H1 (cell line): ENCODE measurements around the gene CMKLR1.

ENCODE experiments used
- ATF3 ChIP-seq: IDR thresholded peaks from 2 replicates; pipeline ENCODE4 v1.6.1; 2011; ENCODE audit warnings: low read depth, mild to moderate bottlenecking, low read length; ENCODE audit not compliant: insufficient read depth
- CBX5 ChIP-seq: fragments of 300-800, 300-1000 bp; sonication (generic); IDR thresholded peaks from 2 replicates; pipeline ENCODE4 v1.7.1; 2016; ENCODE audit warnings: antibody characterized with exemption, low read length, low read depth
- CBX8 ChIP-seq: fragments of 300-800, 300-1000 bp; sonication (generic); IDR thresholded peaks from 2 replicates; pipeline ENCODE4 v1.7.1; 2016; ENCODE audit warnings: low read depth, low read length, borderline replicate concordance
- CTCF ChIP-seq, 3 experiments: IDR thresholded peaks; 1 replicate in 2 of 3; 2 replicates in 1 of 3; pipeline versions ENCODE4 v1.5.1 to v1.6.1; 2011; ENCODE audit warnings: low read length in 3 of 3, mild to moderate bottlenecking in 3 of 3, inconsistent platforms in 2 of 3, low read depth in 1 of 3, moderate library complexity in 1 of 3; ENCODE audit not compliant: insufficient read depth in 1 of 3; ENCODE audit errors: control extremely low read depth in 1 of 3
- EZH2 ChIP-seq: fragments of 200-600 bp; sonication (generic); IDR thresholded peaks from 2 replicates; pipeline ENCODE4 v1.7.1; 2012; ENCODE audit warnings: low read depth, mild to moderate bottlenecking, moderate library complexity, low read length, inconsistent platforms; ENCODE audit not compliant: severe bottlenecking
- HDAC2 ChIP-seq, 2 experiments: fragments of 300-600 bp in 1 of 2; sonication (generic) in 1 of 2; IDR thresholded peaks; 2 replicates each; pipeline ENCODE4 v1.6.1; 2011 to 2012; ENCODE audit warnings: low read depth in 2 of 2, low read length in 2 of 2, mild to moderate bottlenecking in 2 of 2, moderate library complexity in 2 of 2, borderline replicate concordance in 1 of 2, inconsistent platforms in 1 of 2
- POLR2A ChIP-seq, 2 experiments: IDR thresholded peaks; 1 replicate in 1 of 2; 2 replicates in 1 of 2; pipeline ENCODE4 v1.6.1; 2011; ENCODE audit warnings: low read depth in 2 of 2, low read length in 2 of 2, mild to moderate bottlenecking in 2 of 2; ENCODE audit errors: control extremely low read depth in 1 of 2
- POLR2AphosphoS5 ChIP-seq: IDR thresholded peaks from 2 replicates; pipeline ENCODE4 v1.6.1; 2011; ENCODE audit warnings: low read depth, low read length
- SIN3A ChIP-seq, 2 experiments: IDR thresholded peaks in 1 of 2; conservative IDR thresholded peaks in 1 of 2; 2 replicates each; pipeline ENCODE4 v1.6.1; 2011 to 2012; ENCODE audit warnings: low read length in 2 of 2, improper control_type of control experiment in 1 of 2, low read depth in 1 of 2, mild to moderate bottlenecking in 1 of 2
- YY1 ChIP-seq: IDR thresholded peaks from 2 replicates; pipeline ENCODE4 v1.6.1; 2011; ENCODE audit warnings: low read depth, mild to moderate bottlenecking, low read length

- TF ChIP-seq EZH2 (no peak), POLR2AphosphoS5 (no peak), SIN3A (conservative IDR thresholded peaks at IDR 0.05 in 1 of 2, IDR thresholded peaks at IDR 0.05 in 1 of 2; ENCODE audit: low read depth in 1 of 2, low read length in 2 of 2) (no peak), CTCF (IDR thresholded peaks at IDR 0.05; ENCODE audit: control extremely low read depth in 1 of 3, insufficient read depth in 1 of 3, low read depth in 1 of 3, low read length in 3 of 3) (no peak), CBX8 (no peak), ATF3 (no peak), HDAC2 (IDR thresholded peaks at IDR 0.05; ENCODE audit: borderline replicate concordance in 1 of 2, low read depth in 2 of 2, low read length in 2 of 2) (no peak), YY1 (no peak), CBX5 (no peak), POLR2A (IDR thresholded peaks at IDR 0.05; ENCODE audit: control extremely low read depth in 1 of 2, low read depth in 2 of 2, low read length in 2 of 2) (no peak)
Observed at GRCh38 chr12:108311605-108312004, 27.5 kb downstream of the CMKLR1 start.
